HG03039 (cell line): ENCODE measurements around the gene MLLT11.

ENCODE experiments used
- ATAC-seq: cut with Tn5 transposase; IDR thresholded peaks from one replicate; pipeline ENCODE4 v1.9.1; 2021; ENCODE audit warnings: mild to moderate bottlenecking, moderate library complexity; ENCODE audit not compliant: unreplicated experiment

MLLT11 gene

GRCh38 chr1:151060007-151060656, at the start of gene MLLT11:
MLLT11 (plus strand) TSS chr1:151060397; CDS start chr1:151067225, 6,828 bp downstream.
- ATAC-seq, result no peak

DNA sequence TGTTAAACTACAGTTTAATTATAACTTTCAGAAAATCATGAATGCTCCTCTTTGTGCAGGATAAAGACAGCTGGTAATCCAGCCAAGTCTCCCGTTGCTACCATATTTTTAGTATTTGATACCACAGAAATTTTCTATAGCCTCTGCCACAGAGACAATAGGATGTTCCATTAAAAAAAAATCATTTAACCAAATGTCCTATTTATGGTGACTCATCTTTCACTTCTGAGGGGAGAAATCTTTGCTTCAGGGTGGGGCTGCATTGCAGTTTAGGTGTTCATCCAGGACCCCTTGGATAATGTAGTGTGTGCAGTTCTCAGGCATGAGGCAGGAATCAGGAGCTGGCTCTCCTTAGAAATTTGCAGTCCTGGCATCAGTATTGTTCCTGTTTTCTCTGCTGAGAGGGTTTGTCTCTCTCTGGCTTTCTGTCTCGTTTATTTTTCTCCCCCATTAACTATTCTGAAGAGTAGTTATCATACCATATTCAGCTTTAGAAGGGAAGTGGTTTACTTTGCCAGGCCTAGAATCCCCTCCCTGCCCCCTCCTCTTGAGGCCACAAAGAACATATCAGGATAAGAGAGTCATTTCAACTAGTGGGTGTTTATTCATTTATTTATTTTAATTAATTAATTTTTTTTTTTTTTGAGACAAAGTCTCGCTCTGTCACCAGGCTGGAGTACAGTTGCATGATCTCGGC, 48.9 kb upstream of the MLLT11 start:
- ATAC-seq, result no peak

GRCh38 chr1:151012684-151013471, 47.3 kb upstream of the MLLT11 start:
- ATAC-seq, result no peak

DNA sequence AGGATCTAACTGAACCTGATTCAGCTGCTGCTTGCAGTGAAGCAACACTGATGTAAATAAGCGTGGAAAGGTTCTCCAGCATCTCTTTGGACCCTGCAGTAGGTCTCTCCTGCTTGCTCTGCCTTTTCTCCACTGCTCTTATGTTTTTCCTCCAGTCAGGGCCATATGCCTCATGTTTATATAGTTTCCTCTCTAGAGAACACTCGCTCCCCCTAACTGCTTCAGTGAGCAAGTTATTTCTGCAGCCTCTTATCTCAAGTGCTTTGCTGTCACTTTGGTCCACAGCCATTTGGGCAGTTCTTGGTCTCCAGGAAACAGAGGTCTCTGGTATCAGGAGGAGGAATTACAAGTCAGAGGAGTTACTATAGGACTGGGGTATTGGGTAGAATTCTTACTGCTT, 46.7 kb upstream of the MLLT11 start:
- no peak for ATAC-seq

DNA sequence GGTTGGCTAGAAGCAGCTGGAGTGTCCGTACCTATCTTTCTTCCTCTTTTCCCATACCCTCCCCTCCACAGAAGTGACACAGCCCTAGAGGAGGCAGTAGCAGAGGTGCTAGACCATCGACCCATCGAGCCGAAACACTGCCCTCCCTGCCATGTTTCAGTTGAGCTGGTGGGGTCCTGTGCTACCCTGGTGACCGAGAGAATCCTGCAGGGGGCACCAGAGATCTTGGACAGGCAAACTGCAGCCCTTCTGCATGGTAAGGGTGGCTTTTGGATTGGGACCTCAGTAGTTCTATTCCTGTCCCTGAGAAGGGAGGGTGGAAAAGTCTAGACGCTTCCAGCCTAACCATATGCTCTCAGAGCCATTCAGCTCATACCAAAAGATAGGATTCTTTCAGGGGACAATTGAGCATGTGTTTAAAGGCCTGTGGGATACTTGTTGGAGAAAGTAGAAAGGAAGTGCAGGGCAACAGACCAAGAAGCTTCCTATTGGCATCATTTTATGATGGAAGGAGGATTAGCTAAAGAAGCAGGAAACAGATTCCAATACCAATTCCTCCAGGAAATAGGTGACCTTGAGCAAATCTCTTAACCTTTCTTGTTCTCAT, 35.6 kb upstream of the MLLT11 start:
- ATAC-seq, result no peak

DNA sequence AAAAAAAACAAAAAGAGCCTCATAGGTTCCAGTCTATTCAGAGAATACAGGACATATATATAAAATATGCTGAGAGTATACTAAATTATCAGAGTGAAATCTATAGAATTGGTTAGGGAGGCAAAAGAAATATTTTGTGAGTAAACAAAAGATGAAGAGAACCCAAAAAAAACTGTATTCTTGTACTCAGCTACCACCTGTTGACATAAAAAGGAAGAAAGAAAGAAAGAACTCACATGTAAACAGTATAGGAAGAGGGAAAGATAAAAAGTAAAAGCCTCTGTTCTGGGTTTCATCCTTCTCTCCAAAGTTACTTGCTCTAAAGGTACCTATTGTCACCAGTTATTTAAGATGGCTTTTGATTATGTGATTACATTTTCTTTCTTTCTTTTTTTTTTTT, 33.7 kb upstream of the MLLT11 start:
- no peak for ATAC-seq

DNA sequence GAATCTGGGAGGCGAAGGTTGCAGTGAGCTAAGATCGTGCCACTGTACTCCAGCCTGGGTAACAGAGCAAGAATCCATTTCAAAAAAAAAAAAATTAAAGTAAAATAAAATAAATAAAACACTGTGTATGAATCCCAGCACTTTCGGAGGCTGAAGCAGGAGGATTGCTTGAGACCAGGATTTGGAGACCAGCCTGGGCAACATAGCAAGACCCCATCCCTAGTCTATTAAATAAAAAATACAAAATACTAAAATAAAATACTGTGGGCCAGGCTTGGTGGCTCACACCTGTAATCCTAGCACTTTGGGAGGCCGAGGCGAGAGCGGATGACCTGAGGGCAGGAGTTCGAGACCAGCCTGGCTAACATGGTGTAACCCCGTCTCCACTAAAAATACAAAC, 28.0 kb upstream of the MLLT11 start:
- no peak for ATAC-seq

- ATAC-seq, result no peak
Observed at GRCh38 chr1:151035167-151035566, 25.0 kb upstream of the MLLT11 start.

DNA sequence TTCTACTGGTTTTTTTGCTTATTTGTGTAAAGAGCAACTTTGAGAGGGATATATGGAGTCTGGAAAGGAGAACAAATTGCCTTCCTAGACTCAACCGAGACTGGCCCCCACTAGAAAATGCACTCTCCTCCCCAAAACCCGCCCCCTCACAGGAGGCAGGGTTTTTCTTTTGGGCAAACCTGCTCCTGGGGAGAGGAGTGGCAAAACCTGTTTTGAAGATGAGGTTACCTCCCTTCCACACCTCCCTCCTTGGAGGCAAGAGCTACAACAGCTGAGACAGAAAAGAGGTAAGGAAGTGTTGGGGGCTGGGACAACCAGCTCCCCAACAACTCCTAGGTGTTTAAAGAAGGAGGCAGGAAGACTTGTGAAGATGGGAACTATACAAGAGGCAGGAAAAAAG, 23.8 kb upstream of the MLLT11 start, which contains the start of gene BNIPL:
BNIPL (plus strand) TSS at position 231 of the 400 bp plus-strand sequence; CDS start at position 371, 140 bp downstream.
- ATAC-seq, result no peak

DNA sequence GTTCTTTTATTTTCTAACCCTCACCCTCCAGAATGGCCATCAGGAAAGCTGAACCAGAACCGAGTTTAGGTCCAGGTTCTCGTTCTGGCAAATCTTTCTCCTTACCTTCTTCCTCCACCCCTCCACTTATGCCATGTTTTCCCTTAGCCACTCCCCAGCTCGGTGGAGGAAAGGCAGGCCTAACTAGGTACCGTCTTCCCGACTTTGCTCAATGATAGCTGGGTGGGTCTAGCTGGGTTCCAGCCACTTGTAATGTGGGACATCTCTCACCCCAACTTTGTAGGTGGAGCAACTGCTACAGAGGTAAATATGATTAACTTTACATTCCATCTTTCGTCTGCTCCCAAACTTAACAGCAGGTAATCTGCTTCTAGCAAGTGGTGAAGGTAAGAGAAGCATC, 23.2 kb upstream of the MLLT11 start:
- ATAC-seq, result no peak

GRCh38 chr1:151039521-151039920, 20.7 kb upstream of the MLLT11 start:
- no peak for ATAC-seq

DNA sequence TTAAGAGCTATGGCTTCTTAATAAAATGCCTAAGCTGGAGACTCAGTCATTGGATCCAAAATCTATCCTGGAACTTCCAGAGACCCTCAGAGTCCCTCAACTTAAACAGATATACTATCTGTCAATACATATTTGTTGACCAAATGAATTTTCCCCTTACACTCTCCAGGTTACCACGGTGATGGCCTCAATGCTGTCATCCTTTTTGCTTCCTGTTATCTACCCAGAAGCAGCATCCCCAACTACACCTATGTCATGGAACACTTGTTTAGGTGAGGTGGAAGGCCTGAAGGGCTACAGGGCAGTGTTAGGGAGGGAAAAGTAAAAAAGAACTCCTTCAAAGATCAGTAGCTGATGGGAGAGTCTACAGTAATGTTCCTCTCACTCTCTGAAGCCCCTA, 17.0 kb upstream of the MLLT11 start:
- no peak for ATAC-seq

GRCh38 chr1:151047591-151047924, 12.6 kb upstream of the MLLT11 start, which contains the start of gene C1orf56:
C1orf56 (plus strand) TSS chr1:151047751; CDS start chr1:151047848, 97 bp downstream.
- no peak for ATAC-seq

DNA sequence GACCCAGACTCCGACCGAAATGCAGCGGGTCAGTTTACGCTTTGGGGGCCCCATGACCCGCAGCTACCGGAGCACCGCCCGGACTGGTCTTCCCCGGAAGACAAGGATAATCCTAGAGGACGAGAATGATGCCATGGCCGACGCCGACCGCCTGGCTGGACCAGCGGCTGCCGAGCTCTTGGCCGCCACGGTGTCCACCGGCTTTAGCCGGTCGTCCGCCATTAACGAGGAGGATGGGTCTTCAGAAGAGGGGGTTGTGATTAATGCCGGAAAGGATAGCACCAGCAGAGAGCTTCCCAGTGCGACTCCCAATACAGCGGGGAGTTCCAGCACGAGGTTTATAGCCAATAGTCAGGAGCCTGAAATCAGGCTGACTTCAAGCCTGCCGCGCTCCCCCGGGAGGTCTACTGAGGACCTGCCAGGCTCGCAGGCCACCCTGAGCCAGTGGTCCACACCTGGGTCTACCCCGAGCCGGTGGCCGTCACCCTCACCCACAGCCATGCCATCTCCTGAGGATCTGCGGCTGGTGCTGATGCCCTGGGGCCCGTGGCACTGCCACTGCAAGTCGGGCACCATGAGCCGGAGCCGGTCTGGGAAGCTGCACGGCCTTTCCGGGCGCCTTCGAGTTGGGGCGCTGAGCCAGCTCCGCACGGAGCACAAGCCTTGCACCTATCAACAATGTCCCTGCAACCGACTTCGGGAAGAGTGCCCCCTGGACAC, 12.1 kb upstream of the MLLT11 start:
- no peak for ATAC-seq

- ATAC-seq, result no peak
Observed at GRCh38 chr1:151048645-151049032, 11.6 kb upstream of the MLLT11 start.

DNA sequence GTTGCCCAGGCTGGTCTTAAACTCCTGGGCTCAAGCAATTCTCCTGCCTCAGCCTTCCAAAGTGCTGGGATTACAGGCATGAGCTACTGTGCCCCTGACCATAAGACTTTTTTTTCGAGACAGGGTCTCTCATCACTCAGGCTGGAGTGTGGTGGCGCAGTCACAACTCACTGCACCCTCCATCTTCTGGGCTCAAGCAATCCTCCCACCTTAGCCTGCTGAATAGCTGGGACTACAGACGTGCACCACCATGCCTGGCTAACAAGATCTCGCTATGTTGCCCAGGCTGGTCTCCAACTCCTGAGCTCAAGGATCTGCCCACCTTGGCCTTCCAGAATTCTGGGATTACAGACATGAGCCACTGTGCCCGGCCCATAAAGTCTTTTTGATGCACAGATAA, 10.7 kb upstream of the MLLT11 start:
- ATAC-seq, result no peak

DNA sequence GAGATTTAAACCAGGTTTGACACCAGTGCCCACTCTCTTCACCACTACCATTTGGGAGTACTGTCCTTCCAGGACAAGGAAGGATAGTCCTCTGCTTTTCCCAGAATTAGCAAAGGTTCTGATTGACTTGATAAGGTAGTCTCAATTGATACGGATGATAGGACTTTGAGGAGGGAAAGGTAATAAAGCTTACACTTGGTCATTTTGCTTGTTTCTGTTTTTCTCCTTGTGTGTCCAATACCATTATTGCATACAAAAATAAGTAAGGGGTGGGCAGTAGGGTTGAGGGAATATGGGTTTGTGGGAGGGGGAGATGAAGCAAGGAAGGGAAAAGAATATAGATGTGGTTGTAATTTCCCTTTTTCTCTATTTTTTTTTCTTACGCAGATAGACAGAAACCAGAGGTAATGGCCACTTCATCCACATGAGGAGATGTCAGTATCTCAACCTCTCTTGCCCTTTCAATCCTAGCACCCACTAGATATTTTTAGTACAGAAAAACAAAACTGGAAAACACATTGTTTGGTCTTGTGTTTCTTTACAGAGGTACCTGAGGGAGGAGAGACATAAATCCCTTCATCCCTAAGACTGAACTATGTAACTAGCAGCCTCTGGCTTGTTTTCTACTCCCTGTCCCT, 10.0 kb upstream of the MLLT11 start:
- no peak for ATAC-seq

- no peak for ATAC-seq
Observed at GRCh38 chr1:151051356-151052009, 8.7 kb upstream of the MLLT11 start.

- no peak for ATAC-seq
Observed at GRCh38 chr1:151054971-151055547, 5.1 kb upstream of the MLLT11 start.
